ENCODE results near the gene ERC2. TPM values are rescaled to one million over a fixed set of nuclear protein-coding genes. Genes with fewer than 3 reads are reported as not detected.

The ERC2 gene
- total RNA-seq, 2 donors from 2014 or later, result 1.2 TPM; not detected in 1

GRCh38 chr3:55461896-55462295 lies 1006.4 kb downstream of the ERC2 start:
- Histone ChIP-seq H3K4me3 (no peak overlapping the region), H3K27ac (no peak overlapping the region), H3K36me3 (no peaks in the 10 kb centered on the region), H3K9me3 (no peaks in the 10 kb centered on the region), H3K4me1 (ENCODE audit: control insufficient read depth in 1 of 2, low read depth in 2 of 2) (no peaks in the 10 kb centered on the region), H3K27me3 (replicated peaks; ENCODE audit: insufficient read depth) (no peaks in the 10 kb centered on the region)
- TF ChIP-seq, protein P1, sequence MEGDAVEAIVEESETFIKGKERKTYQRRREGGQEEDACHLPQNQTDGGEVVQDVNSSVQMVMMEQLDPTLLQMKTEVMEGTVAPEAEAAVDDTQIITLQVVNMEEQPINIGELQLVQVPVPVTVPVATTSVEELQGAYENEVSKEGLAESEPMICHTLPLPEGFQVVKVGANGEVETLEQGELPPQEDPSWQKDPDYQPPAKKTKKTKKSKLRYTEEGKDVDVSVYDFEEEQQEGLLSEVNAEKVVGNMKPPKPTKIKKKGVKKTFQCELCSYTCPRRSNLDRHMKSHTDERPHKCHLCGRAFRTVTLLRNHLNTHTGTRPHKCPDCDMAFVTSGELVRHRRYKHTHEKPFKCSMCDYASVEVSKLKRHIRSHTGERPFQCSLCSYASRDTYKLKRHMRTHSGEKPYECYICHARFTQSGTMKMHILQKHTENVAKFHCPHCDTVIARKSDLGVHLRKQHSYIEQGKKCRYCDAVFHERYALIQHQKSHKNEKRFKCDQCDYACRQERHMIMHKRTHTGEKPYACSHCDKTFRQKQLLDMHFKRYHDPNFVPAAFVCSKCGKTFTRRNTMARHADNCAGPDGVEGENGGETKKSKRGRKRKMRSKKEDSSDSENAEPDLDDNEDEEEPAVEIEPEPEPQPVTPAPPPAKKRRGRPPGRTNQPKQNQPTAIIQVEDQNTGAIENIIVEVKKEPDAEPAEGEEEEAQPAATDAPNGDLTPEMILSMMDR (IDR thresholded peaks at IDR 0.05), result no peak
- ATAC-seq (ENCODE audit: insufficient number of reproducible peaks, low FRiP score, low read depth) (no peak), DNase-seq (ENCODE audit: low spot score) (no peak)

GRCh38 chr3:55459838-55460237 lies 1008.4 kb downstream of the ERC2 start:
- no peak for DNase-seq (ENCODE audit: low spot score)
- H3K36me3 ChIP-seq, result no peaks in the 10 kb centered on the region
- TF ChIP-seq, protein P1 (IDR thresholded peaks at IDR 0.05), result no peak

More at GRCh38 chr3:55459838-55460237, 1008.4 kb downstream of the ERC2 start:
- Histone ChIP-seq H3K4me3 (no peak overlapping the region), H3K27me3 (replicated peaks; ENCODE audit: insufficient read depth) (no peaks in the 10 kb centered on the region), H3K27ac (no peak overlapping the region), H3K9me3 (no peaks in the 10 kb centered on the region), H3K4me1 (ENCODE audit: control insufficient read depth in 1 of 2, low read depth in 2 of 2) (no peaks in the 10 kb centered on the region)
- no peak for ATAC-seq (ENCODE audit: insufficient number of reproducible peaks, low FRiP score, low read depth)

Other genes with a start within 250 kb of the ERC2 start
- 10 to 100 TPM; 11.0 to 98.1 TPM for gene CCDC66, start 88.7 kb upstream of the ERC2 start, total RNA-seq
- gene TASOR, start 214.8 kb upstream of the ERC2 start, total RNA-seq, result 10 to 100 TPM; 45.9 to 78.4 TPM